ENCODE data around the gene NFKBIL1.
A peak's percentile ranks its signal among the peaks of the same experiment; 100 is the strongest.

The NFKBIL1 gene

DNA sequence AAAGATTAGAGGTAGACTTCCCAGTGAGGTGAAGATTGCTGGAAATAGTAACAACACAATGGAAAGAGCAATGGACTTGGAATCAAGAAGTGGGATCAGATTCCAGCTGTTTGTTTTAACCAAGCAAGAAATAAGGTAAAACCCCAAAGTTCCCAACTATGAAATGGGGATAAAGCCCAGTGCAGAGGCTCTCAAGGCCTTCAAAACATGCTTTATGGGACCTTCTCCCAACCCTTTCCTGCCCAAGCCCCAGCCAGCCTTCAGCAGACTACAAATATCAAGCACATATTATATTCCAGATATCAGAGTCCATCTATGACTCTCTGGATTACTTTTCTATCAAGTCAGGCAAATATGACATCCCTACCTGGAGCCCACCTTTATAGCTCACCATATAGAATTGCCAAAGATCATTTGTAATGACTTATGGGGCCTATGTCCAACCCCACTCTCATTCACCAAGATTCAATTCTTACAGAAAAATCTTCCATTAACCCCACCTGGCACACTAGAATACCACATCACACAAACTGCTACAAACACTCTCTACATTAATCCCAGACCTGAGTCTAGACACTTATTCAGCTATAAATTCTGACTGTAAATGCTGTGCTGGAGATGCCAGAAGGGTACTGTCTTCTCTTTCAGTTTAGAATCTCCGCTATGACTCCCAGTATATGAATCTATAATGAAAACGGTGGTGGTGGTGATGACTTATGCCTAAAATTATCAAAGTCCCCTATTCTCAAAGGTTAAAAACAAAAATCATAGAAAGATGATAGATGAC is 11.7 kb upstream of the NFKBIL1 start:
- no peak for DNase-seq

DNA sequence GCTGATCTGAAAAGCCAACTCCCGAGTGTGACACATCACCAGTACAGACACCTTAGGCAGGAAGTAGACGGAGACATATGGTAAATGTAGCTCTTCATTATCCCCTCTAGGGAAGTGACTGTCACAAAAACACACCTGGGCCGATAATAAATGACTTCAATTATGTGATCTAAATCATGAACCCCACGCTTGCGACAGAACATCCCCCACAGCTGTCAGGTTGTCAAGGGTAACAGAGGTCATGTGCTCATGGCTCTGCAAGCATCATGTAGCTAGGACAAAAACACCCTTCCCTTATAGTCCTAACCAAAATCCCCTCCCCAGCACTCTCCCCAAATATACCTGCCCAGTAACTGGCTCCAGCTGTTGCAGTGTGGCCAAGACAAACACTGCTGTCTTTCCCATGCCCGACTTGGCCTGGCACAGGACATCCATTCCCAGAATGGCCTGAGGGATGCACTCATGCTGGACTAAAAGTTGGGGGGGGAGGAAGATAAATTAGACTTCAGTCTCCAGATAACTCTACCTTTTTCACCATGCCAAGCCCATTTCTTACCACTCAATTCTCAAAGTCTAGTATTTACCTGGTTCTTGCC is 8.5 kb upstream of the NFKBIL1 start:
- DNase-seq, result no peak

- DNase-seq, result no peak
Measured at GRCh38 chr6:31540640-31541039, 6.8 kb upstream of the NFKBIL1 start.

DNA sequence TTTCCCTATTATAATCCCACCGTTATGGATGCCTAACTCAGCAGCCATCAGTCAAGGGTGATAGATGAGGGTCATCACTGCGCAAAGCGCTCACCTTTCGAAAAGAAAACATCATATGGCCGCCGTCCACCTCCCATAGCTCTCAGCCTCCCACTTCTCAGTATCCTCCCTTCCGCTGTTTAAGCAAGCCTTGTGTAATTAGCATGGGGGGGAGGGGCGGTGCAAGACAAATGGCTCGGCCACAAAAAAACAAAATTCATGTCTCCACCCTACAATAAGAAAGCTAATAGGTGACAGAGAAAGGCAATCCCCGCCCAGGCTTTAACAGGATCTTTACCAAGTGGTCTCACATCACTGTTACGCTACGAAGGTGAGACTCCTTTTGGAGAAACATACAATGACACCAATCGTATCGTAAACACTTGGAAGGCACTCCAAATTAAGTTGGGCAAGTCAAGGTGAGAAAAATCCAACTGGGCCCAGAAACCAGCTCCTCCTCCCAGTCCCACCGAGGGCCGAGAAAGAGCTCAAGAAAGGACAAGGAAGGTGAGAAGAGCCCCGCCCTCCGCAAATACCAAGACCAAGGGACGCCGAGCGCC is 6.2 kb upstream of the NFKBIL1 start:
- DNase-seq, result peak; percentile 45

GRCh38 chr6:31541658-31542521 is 5.5 kb upstream of the NFKBIL1 start, which contains the start of gene DDX39B:
Gene DDX39B (minus strand): TSS chr6:31542003. CDS start chr6:31540532, 1,471 bp downstream.
- peak; percentile 98 for DNase-seq

- DNase-seq, result no peak
Measured at GRCh38 chr6:31543639-31544038, 3.8 kb upstream of the NFKBIL1 start.

- no peak for DNase-seq
Measured at GRCh38 chr6:31544676-31545075, 2.7 kb upstream of the NFKBIL1 start.

DNA sequence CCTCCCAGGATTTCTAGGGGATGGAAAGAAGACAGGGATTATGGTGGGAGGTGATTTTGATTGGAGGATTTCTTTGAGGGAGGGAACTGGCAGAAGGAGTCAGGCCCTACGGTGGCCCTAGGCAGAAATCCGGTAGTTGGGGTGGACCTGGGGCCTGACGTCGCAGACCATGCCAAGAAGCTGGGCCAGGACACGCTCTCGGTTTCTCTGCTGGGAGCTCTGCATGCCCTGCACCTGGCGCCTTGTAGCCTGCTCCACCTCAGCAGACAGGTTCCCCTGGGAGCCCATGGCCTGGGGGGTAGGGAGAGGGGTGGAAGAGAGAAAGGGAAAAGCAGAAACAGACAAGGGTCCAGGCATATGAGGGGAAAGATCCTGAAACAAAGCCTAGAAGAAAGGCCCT is 2.1 kb upstream of the NFKBIL1 start:
- no peak for DNase-seq

- peak; percentile 90 for DNase-seq
Measured at GRCh38 chr6:31546339-31546957, 960 bp upstream of the NFKBIL1 start, which contains the start of gene ATP6V1G2. Gene ATP6V1G2 (minus strand): TSS chr6:31546608. CDS start chr6:31546559, 49 bp downstream.

GRCh38 chr6:31547727-31548543 is 527 bp downstream of the NFKBIL1 start:
- no peak for DNase-seq

GRCh38 chr6:31548544-31548873 is 1.1 kb downstream of the NFKBIL1 start:
- DNase-seq, result no peak

DNA sequence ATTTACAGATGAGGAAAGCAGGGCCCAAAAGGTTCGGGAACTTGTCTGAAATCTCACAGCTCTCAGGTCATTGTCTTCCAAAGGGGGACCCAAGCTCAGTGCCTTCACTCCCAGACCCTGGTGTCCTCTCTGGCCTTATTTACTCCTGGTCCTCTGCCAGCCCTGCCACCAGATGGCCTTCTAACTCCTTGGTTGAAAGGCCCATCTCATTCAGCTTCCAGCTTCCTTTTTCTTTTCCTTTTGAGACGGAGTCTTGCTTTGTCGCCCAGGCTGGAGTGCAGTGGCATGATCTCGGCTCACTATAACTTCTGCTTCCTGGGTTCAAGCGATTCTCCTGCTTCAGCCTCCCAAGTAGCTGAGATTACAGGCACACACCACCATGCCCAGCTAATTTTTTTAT is 4.0 kb downstream of the NFKBIL1 start:
- DNase-seq, result peak; percentile 41

GRCh38 chr6:31556307-31556706 is 8.9 kb downstream of the NFKBIL1 start:
- no peak for DNase-seq

GRCh38 chr6:31557443-31558317 is 10.3 kb downstream of the NFKBIL1 start:
- DNase-seq, result no peak

GRCh38 chr6:31558318-31558625 is 10.9 kb downstream of the NFKBIL1 start:
- no peak for DNase-seq

DNA sequence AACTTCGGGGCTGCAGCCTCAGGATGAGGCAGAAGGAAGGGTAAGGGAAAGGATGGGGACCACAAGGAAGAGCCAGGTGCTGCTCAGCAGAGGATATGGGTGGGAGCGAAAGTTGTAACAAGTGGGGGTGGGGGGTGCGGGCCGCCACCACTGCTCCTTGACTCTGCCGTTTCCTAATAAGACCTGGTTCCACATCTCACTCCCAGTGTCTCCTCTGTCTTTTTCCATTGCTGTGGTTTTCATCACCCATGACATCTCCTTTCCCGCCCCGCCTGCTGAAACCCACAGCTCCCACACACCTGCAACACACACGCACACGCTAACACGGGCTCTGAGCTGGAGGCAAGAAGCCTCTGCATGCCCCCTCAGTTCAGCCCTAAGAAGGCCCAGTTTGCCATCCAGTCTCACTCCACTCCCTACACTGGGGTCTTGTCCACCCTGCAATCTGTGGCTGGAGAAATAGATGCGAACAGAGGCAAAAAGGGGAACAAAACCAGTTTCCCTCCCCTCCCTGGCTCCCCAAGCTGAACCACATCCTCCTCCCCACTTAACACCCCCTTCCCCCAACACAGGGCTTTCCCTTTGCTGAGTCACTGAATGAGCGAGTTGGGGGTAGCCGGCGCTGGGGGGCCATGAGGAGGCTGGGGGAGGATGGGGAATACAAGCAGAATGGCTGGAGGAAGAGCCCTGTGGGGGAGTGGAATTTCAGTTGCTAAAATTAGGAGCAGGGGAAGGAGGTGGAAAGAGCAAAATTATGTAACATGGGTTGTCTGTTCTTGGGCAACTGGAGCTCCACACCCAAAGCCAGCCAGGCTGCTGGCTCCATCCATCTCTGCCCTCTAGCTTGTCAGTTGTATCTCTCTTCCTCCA is 11.5 kb downstream of the NFKBIL1 start:
- no peak for DNase-seq

GRCh38 chr6:31559606-31559957 is 12.2 kb downstream of the NFKBIL1 start:
- DNase-seq, result no peak

DNA sequence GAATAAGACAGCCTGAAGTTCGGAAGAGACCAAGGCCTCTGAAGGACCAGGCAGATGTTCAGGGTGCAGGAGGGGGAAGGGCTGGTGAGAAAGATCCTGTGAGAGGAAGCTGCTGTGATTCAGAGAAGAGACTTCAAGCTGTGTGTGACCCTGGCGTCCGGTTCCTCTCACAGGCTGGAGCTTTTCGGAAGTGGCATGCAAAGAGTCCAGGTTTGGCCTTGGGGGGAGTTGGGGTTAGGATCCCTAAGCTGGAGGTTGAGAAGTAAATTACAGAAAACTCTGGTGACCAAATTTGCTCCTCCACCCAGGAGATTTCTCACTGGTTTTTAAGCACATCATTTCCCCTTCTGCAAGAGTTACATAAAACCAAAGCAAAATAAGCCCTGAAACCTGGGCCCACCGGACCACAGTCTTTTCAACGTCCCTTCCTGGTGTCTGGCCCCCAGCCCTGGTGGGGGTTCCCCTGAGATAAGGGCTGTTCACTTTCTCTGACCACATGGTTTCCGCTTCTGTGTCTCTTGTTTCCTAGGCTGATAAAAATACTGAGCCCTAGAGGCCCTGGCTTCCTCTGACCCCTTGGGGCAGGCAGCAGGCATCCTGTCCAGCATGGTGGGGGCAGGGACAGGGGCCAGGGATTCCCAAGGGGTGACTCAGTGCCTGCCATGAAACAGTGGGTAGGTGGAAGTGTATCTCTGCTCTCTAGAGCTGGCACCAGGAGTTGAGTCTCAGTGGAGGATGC is 12.7 kb downstream of the NFKBIL1 start:
- DNase-seq, result peak; percentile 72

DNA sequence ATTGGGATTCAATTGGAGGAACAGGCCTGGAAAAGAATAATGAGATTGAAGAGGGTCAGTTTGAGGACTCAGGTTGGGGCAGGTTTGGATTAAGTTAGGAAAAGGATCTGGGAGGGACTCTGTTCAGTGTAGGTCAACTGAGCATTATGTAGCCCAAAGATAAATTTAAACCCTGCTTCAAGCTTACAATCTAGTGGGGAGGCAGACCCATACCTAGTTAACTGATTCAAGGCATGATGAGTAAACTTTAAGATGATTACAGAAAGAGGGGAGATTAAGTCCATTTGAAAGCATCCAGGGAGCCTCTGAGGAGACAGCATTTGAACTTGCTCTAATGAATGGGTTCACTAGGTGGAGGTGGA is 13.3 kb downstream of the NFKBIL1 start:
- no peak for DNase-seq
